Limb (tissue), 2 donors: ENCODE results near the gene GSE1.

ENCODE experiments used
- DNase-seq, 2 donors: peaks; one replicate each; pipeline ENCODE4 v3.0.0-alpha.2; 2016; ENCODE audit errors: extremely low spot score in 2 of 2

Gene GSE1

DNA sequence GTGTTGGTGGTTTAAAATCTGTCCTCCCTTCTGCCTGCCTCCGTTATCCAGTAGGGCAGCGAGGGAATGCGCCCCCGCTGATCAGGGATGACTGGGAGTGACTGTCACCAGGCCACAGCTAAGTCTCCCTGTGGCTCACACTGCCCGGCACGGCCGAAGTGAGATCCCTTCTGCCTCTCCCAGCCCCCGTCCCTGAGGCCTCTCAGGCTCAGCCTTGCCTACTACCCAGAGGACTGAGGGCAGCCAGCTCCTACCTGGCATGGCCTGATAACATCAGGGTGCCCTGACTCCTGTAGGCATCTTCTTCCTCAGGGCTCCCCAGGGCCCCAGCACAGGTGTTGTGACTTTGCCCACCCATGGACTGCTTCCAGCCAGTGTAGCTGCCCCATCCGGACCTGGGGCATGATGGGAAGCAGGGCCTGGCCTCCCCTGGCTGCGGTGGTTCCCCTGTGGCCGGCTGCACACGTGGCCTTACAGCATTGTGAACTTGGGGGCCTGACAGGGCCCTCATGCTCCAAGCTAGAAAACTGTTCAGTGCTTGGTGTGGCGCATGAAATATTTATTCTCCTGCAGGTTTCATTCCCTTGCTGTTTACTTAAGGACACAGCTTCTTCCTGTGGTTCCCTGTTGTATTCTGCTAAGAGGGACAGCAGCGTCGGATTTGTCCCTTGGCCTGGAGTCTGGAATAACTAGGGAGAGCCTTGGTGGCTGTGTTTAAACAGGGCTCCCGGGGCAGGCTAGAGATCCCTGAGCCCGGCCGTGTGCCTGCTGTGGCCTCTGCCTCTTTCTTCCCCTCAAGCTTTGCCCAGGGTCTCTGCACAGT lies 45.6 kb downstream of the GSE1 start:
- no peak for DNase-seq

- no peak for DNase-seq
These were observed 46.2 kb downstream of the GSE1 start for GRCh38 chr16:85659336-85659735.

DNA sequence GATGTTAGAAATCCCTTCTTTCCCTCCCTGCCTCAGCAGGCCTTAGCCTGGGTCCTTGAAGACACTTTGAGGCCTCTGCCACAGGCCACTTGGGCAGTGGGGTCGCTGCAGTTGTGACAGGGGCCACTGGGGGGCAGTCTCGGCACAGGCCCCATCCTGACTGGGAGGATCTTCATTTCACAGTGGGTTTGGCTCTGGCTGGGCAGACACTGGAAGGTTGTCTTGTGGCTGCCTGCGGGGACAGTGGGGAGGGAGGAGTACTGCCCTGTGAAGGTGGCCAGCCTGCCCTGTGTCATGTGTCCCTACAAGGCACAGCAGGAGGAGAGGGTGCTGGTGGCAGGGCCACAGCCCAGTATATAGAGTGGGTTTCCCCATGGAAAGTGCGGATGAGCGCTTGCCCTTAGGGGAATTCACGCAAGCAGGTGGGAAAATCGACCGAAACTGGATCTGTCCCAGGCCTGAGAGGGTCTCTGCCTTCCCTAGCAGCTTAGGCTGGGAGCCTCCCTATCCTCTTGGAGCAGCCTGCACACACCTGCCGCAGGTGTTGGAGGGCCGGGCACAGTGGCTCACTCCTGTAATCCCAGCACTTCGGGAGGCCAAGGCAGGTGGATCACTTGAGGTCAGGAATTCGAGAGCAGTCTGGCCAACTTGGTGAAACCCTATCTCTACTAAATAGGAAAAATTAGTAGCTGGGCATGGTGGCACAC lies 46.8 kb downstream of the GSE1 start:
- DNase-seq, result peak; percentile 15 to 82

- no peak for DNase-seq
These were observed 48.0 kb downstream of the GSE1 start for GRCh38 chr16:85660843-85661739.

DNA sequence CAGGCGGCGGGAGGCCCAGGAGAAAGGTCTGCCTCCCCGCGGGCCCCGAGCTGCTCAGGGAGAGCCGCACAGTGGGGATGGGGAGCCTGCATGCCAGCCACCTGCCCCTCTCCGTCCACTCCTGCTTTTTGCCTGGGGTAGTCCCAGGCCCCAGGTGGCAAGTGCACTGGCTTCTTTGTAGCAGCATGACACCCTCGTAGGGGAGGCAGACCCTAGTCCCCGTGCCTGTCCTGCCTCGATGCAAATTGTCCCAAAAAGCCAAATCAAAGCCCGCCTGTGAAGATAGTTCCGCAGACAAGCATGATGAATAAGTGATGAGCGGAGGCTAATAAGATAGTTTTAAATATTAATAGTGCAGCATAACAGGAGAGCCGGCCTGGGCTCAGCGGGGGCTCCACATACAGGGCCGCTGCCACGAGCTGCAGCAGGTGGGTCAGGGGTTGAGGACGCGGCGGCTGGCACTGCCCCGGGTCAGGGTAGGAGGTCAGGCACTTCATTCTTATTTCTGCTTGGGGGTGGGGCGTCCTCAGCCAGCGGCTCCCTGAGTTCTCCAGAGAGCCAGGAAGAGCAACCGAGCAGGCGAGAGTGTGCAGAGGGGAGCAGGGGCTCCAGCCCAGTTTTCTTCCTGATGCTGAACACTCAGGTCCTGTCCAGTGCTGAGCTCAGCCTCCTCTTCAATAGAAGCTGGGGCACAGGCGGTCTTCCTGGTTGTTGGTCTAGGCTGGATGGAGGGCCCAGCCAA lies 48.8 kb downstream of the GSE1 start:
- DNase-seq, result no peak

DNA sequence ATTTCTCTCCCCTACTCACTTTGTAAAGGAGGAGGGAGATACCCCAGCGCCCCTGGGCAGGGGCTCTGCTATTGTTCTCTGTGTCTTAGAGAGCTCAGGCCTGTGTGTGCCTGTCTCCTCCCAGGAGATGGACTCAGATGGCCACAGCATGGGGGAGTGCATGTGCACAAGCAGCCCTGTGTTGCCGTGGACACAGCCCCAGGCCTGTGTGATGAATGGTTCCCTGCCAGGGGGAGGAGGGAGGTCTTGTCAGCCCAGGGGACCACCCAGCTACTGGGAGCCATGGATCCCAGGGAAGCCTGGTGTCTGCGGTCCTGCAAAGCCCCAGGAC lies 49.3 kb downstream of the GSE1 start:
- no peak for DNase-seq

GRCh38 chr16:85662976-85663830 lies 50.1 kb downstream of the GSE1 start:
- no peak for DNase-seq

DNA sequence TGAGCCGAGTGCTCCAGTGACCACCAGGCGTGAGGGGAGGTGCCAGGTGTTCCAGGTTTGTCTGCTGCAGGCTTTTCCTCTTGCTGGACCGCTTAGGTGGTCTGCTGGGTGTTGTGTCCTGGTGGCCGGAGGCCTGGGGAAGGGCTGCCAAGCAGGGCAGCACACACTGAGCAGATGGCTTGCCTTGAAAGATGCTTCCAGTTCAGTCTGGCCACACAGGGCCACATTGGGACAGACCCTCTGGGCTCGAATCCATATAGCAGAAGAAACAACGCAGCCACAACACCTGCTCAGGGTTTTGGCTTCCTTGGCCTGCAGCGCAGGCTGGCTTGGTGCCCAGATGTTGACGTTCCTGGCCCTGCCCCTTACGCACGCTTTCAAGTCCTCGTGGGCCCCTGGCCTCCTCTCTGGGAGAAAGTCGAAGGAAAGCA lies 50.8 kb downstream of the GSE1 start:
- peak in 1 of 2 donors; percentile 23 for DNase-seq

GRCh38 chr16:85664580-85665372 lies 51.7 kb downstream of the GSE1 start:
- DNase-seq, result no peak

DNA sequence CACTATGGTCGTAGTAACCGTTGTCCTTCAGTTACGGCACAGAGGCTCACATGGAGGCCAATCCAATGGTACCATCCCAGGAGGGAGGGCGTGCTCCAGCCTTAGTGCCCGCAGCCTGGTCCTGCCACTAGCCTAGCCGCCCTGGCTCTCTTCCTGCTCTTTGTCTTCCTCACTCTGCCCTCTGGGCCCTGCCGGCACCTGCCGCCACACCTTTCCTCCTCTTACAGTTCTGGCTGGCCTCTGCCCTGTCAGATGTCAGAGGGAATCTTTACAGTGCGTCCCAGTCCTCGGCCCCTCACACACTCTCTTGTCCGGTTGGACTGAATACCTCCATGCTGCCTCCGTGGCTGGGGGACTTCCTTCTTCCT lies 52.2 kb downstream of the GSE1 start:
- DNase-seq, result no peak

DNA sequence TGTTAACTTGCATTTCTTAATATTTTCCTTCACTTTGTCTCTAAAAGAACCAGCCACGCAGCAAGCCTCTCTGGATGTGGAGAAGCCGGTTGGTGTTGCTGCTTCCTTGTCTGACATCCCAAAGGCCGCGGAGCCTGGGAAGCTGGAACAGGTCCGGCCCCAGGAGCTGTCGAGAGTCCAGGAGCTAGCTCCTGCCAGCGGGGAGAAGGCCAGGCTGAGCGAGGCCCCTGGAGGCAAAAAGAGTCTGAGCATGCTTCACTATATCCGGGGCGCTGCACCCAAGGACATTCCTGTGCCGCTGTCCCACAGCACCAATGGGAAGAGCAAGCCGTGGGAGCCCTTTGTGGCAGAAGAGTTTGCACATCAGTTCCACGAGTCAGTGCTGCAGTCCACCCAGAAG lies 52.8 kb downstream of the GSE1 start:
- DNase-seq, result no peak

DNA sequence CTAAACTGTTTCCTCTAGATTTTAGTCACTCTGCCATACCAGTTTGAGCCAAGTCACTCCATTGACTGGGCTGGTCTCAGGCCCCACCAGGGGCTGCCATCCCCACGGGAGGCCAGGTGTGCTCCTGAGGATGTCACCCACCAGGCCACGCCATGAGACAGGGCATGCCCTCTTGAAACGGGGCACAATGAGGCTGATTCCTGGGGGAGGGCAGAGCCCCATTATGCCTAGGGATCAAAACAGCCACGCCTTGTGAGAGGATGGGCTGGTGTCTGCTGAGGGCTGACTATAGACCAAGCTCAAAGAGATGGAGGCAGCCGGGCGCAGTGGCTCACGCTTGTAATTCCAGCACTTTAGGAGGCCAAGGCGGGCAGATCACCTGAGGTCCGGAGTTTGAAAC lies 54.1 kb downstream of the GSE1 start:
- DNase-seq, result no peak

DNA sequence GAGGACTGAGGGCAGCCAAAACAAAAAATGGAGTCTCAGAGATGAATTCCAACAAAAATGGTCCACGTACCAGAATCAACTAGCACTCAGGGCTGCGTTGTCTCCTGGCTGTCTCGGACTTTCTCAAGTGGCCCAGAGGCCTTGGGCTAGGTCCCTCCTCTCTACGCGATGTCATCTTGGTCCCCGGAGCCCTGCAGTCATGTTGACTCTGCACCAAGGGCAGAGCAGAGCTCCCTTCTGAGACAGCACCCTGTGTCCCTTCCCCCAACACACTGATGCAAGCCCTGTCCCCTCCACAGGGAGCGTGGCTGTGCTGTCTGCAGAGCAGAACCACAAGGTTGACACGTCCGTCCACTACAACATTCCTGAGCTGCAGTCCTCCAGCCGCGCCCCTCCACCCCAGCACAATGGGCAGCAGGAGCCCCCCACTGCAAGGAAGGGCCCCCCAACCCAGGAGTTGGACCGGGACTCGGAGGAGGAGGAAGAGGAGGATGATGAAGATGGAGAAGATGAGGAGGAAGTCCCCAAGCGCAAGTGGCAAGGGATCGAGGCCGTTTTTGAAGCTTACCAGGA lies 54.8 kb downstream of the GSE1 start:
- DNase-seq, result no peak

GRCh38 chr16:85668676-85669424 lies 55.7 kb downstream of the GSE1 start:
- no peak for DNase-seq

DNA sequence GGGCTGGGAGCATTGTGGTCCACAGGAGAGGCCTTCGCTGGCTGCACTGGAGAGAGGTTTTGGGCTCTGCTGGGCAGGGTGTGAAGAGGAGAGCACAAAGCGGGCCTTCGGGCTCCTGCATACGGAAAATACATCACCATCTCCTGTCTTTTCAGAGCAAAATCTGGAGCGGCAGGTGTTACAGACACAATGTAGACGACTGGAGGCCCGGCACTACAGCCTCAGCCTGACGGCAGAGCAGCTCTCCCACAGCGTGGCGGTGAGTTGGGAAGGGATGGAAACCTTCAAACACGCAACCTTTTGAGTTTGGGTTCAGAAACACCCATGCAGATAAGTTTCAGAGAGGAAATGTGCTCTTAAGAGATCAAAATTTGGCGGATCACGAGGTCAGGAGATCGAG lies 57.7 kb downstream of the GSE1 start:
- DNase-seq, result no peak

- no peak for DNase-seq
These were observed 60.7 kb downstream of the GSE1 start for GRCh38 chr16:85673529-85674417.

GRCh38 chr16:85674418-85674755 lies 61.3 kb downstream of the GSE1 start:
- DNase-seq, result no peak

GRCh38 chr16:85674828-85675227 lies 61.7 kb downstream of the GSE1 start:
- DNase-seq, result no peak
